AG04450 (cell line): ENCODE measurements around the gene IL21R. TPM values are rescaled to one million over a fixed set of nuclear protein-coding genes. Genes with fewer than 3 reads are reported as not detected.
A peak's percentile ranks its signal among the peaks of the same experiment; 100 is the strongest.
"Not testable (repeated sequence)": the region's sequence is repeated elsewhere in the genome, so short reads cannot be mapped to it uniquely, and the experiment has no call there.

Experiments used
- CTCF ChIA-PET: fragments of 300-600, 350-600 bp; formaldehyde crosslinking; extraction: SDS; loops from one replicate; lab custom pipeline; 2022; ENCODE audit warnings: antibody characterized with exemption, inconsistent platforms; lab: Charles Lee
- POLR2A ChIA-PET: fragments of 350-600 bp; formaldehyde crosslinking; extraction: SDS; loops from one replicate; lab custom pipeline; 2021; ENCODE audit warnings: antibody characterized with exemption, inconsistent platforms; lab: Yijun Ruan, JAX
- DNase-seq: peaks from one replicate; pipeline ENCODE4 v3.0.0-alpha.2; 2011; ENCODE audit warnings: low read depth, low spot score
- H3K27ac ChIP-seq: one replicate; pipeline ENCODE4 v1.5.1; 2012; ENCODE audit warnings: low read depth, low read length, control low read depth
- H3K27me3 ChIP-seq: one replicate; pipeline ENCODE4 v1.6.0; 2012; ENCODE audit warnings: low read length; ENCODE audit not compliant: control insufficient read depth, insufficient read depth
- H3K4me3 ChIP-seq: 2 replicates; pipeline ENCODE4 v1.5.1; 2011; ENCODE audit warnings: mild to moderate bottlenecking, low read depth, low read length, control low read depth
- H3K9me3 ChIP-seq: 2 replicates; pipeline ENCODE4 v1.5.1; 2012; ENCODE audit warnings: low read length; ENCODE audit not compliant: control insufficient read depth, insufficient read depth
- polyA plus RNA-seq: library from polyadenylated mRNA; depleted of rRNA; stranded (reverse); fragments of >200 nt; gene quantifications from 2 replicates; pipeline ENCODE4 v1.2.3, GENCODE V29; 2011
- TF ChIP-seq, protein P1 (sequence below): IDR thresholded peaks from 2 replicates; pipeline ENCODE4 v1.5.1; 2011; ENCODE audit warnings: low read depth, low read length, control low read depth, inconsistent platforms

IL21R gene
- polyA plus RNA-seq, 1 experiment = 0.57 TPM

DNA sequence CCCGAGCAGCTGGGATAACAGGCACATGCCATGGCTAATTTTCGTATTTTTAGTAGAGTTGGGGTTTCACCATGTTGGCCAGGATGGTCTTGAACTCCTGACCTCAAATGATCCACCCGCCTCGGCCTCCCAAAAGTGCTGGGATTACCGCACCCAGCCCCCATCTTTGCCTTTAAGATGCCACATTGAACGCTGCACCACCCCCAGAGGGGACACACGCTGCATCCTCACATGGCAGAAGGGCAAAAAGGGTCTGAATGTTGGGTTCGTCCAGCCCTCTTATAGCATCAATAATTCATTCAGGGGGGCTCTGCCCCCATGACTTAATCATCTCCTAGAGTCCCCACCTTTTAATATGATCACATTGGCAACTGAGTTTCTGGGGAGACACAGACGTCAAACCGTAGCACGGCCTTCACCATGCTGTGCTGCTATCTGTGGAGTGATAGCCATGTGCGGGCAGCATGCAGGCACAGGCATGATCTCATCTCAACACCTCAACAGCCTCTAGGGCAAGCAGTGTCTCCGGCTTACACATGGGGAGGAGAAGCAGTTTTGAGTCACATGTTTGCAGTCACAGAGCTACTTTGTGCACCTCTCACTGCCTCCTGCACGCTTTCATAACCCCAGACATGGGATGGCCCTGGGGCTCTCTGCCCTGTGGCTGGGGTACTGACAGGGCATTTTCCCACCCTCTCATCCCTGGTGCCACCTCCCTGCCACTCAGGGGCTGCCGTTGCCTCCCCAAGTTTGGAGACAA lies 30.0 kb downstream of the IL21R start:
- peak overlapping the region; percentile 31 for H3K27ac ChIP-seq
- H3K9me3 ChIP-seq = peaks cover 5% of the 10 kb centered on the region; the same call in 1 of the 2 replicates
- POLR2A ChIA-PET = no interaction called here
- no peak overlapping the region for H3K4me3 ChIP-seq
- CTCF ChIA-PET = interaction anchor here (0.6 kb wide), 1 partner anchor 253 kb away, joined by 3 read pairs; no protein-coding TSS in a partner anchor
- TF ChIP-seq, protein P1, sequence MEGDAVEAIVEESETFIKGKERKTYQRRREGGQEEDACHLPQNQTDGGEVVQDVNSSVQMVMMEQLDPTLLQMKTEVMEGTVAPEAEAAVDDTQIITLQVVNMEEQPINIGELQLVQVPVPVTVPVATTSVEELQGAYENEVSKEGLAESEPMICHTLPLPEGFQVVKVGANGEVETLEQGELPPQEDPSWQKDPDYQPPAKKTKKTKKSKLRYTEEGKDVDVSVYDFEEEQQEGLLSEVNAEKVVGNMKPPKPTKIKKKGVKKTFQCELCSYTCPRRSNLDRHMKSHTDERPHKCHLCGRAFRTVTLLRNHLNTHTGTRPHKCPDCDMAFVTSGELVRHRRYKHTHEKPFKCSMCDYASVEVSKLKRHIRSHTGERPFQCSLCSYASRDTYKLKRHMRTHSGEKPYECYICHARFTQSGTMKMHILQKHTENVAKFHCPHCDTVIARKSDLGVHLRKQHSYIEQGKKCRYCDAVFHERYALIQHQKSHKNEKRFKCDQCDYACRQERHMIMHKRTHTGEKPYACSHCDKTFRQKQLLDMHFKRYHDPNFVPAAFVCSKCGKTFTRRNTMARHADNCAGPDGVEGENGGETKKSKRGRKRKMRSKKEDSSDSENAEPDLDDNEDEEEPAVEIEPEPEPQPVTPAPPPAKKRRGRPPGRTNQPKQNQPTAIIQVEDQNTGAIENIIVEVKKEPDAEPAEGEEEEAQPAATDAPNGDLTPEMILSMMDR = no peak
- H3K27me3 ChIP-seq = no peaks in the 10 kb centered on the region
- no peak for DNase-seq

DNA sequence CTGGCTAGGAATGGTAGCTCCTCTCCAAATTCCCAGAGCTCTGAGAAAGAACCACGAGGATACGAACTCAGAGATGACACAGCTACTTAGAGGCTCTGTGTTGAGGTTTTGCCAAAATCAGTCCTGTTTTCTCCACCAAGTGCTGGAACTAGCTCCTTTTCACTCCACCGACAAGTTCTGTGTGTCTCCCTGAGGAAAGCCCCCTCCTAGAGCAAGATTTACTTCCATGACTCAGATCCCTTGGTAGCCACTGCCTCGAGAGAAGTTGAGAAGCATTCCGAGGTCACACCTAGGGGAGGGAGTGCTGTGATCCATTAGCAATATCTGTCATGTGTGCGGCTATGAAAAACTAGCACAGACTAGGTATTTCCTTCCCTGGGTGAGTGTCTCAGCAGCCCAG lies 30.6 kb downstream of the IL21R start:
- ChIA-PET POLR2A (no interaction called here), CTCF (interaction anchor here (1.1 kb wide), 1 partner anchor 277 kb away, joined by 3 read pairs; no protein-coding TSS in a partner anchor)
- DNase-seq = peak; percentile 34
- no peak overlapping the region for H3K4me3 ChIP-seq
- peaks cover 5% of the 10 kb centered on the region; the same call in 1 of the 2 replicates for H3K9me3 ChIP-seq
- TF ChIP-seq, protein P1 = no peak
- peak overlapping the region; percentile 31 for H3K27ac ChIP-seq
- no peaks in the 10 kb centered on the region for H3K27me3 ChIP-seq

DNA sequence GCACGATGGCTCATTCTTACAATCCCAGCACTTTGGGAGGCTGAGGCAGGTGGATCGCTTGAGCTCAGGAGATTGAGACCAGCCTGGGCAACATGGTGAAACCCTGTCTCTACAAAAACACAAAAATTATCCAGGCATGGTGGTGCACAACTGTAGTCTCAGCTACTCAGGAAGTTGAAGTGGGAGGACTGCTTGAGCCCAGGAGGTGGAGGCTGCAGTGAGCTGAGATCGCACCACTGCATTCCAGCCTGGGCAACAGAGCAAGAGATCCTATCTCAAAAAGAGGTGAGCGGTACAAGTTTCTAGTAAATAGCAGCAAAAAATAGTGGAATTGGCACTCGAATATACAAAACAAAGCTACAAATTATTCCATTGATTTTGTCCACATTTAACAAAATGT lies 31.2 kb downstream of the IL21R start:
- H3K27ac ChIP-seq, H3K9me3 ChIP-seq, DNase-seq, H3K27me3 ChIP-seq, H3K4me3 ChIP-seq, POLR2A ChIA-PET: not testable (repeated sequence)
- CTCF ChIA-PET = interaction anchor here (1.1 kb wide), 1 partner anchor 278 kb away, joined by 3 read pairs; no protein-coding TSS in a partner anchor

DNA sequence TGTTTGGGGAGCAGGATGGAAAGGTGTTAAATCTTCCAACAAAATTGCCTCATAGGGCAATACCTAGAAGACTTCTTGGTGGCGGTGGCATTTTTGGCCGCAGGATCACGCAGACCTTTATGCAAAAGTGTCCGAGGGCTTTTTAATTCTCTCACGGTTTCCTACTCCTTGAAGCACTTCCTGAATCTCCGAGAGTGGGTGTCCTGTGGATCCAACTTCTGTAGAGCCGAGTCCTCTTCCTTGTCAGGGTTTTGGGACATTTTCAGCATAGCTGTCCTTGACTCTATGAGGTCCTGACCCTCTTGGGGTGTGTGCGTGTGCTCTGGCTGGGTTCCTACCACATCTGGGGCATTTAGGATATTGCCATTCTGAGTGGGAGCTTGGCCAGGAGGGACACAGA lies 31.7 kb downstream of the IL21R start:
- Histone ChIP-seq H3K9me3 (peaks cover 5% of the 10 kb centered on the region; the same call in 1 of the 2 replicates), H3K27ac (no peak overlapping the region), H3K27me3 (no peaks in the 10 kb centered on the region), H3K4me3 (no peak overlapping the region)
- CTCF ChIA-PET = interaction anchor here (1.1 kb wide), 1 partner anchor 278 kb away, joined by 3 read pairs; no protein-coding TSS in a partner anchor
- TF ChIP-seq, protein P1 = no peak
- POLR2A ChIA-PET = no interaction called here
- DNase-seq = no peak

DNA sequence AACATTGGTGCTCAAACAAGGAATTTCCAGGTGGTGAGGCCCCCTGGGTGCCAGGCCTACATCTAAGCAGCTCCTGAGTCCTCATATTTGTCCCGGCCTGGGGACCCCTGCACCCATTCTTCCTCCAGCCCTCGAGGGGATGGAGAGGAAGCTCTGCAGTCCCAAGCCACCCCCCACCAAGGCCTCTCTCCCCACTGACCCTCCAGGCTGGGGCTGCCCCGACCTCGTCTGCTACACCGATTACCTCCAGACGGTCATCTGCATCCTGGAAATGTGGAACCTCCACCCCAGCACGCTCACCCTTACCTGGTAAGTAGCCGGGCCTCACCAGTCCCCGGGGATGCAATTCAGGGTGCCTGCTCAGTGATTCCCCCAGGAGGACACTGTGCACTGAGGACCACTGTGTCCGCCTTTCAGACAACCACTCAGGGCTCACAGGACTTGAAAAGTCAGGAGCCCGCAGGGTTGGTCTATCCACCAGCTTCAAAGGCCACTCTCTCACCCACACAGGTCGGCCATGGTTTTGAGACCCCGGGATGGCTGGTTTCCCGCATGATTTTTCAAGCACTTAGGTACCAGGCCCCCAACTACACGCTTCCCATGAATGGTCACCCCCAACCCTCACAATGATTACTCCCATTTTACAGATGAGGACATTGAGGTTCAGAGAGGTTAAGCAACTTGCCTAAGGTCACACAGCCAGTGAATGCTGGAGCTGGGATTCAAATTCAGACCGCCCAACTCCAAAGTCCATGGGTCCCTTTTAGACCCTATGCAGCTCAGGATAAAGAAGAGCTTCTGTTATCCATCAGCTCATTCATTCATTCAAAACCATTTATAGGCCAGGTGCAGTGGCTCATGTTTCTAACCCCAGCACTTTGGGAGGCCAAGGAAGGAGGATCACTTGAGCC lies 32.4 kb downstream of the IL21R start:
- H3K4me3 ChIP-seq = no peak overlapping the region
- CTCF ChIA-PET = no interaction called here
- TF ChIP-seq, protein P1 = no peak
- DNase-seq = no peak
- POLR2A ChIA-PET = no interaction called here
- H3K27me3 ChIP-seq = no peaks in the 10 kb centered on the region
- H3K27ac ChIP-seq = no peak overlapping the region
- peaks cover 5% of the 10 kb centered on the region; the same call in 1 of the 2 replicates for H3K9me3 ChIP-seq

DNA sequence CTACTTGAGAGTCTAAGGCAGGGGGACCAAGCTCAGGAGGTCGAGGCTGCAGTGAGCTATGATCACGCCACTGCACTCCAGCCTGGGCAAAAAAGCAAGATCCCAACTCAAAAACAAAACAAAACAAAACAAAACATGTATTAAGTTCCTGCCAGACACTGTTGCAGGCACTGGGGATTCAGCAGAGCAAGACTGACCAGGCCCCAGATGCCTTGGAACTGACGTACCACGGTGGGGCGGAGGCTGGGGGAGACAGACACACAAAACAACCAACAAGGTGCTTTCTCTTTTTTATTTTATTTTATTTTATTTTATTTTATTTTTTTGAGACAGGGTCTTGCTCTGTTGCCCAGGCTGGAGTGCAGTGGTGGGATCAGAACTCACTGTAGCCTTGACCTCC lies 33.2 kb downstream of the IL21R start:
- H3K27me3 ChIP-seq, POLR2A ChIA-PET, H3K9me3 ChIP-seq, CTCF ChIA-PET, H3K4me3 ChIP-seq, H3K27ac ChIP-seq, DNase-seq: not testable (repeated sequence)
